ENCODE results near the gene TMEM126A. TPM values are rescaled to one million over a fixed set of nuclear protein-coding genes. Genes with fewer than 3 reads are reported as not detected.
A peak's percentile ranks its signal among the peaks of the same experiment; 100 is the strongest.

TMEM126A gene
- total and polyA plus RNA-seq, 2 experiments from 2014 or later = 48.0 to 58.0 TPM

GRCh38 chr11:85620256-85620655, 27.5 kb upstream of the TMEM126A start:
- Histone ChIP-seq H4K20me1 (ENCODE audit: insufficient read depth, poor library complexity, severe bottlenecking) (no peaks in the 10 kb centered on the region), H3K36me3 (replicated peaks; ENCODE audit: insufficient read depth, low read depth) (no peaks in the 10 kb centered on the region), H3K27me3 (no peaks in the 10 kb centered on the region), H3K4me2 (no peak overlapping the region), H3K9me3 (ENCODE audit: low read depth) (no peaks in the 10 kb centered on the region), H3K4me3 (no peak overlapping the region), H3K4me1 (ENCODE audit: insufficient read depth) (no peaks in the 10 kb centered on the region), H3K79me2 (no peaks in the 10 kb centered on the region), H3K9me2 (replicated peaks; ENCODE audit: insufficient read depth) (no peaks in the 10 kb centered on the region), H3K27ac (no peak overlapping the region), H2AFZ (no peak overlapping the region)
- no peak for DNase-seq (ENCODE audit: low spot score)
- WGBS (ENCODE audit: low lambda C conversion rate, missing lambda C conversion rate) = 91% methylated on average over 3 of the region's 3 CpGs
- TF ChIP-seq CTCF (IDR thresholded peaks at IDR 0.05; ENCODE audit: poor library complexity) (no peak), EZH2phosphoT487 (IDR thresholded peaks at IDR 0.05; ENCODE audit: low read depth, severe bottlenecking, unreplicated experiment) (no peak), EZH2 (IDR thresholded peaks at IDR 0.05; ENCODE audit: borderline replicate concordance) (no peak)

- Histone ChIP-seq H3K36me3 (replicated peaks; ENCODE audit: insufficient read depth, low read depth) (no peaks in the 10 kb centered on the region), H3K9me3 (ENCODE audit: low read depth) (no peaks in the 10 kb centered on the region), H3K4me3 (peak overlapping the region; percentile 66), H4K20me1 (ENCODE audit: insufficient read depth, poor library complexity, severe bottlenecking) (no peaks in the 10 kb centered on the region), H3K27me3 (no peaks in the 10 kb centered on the region), H3K4me2 (peak overlapping the region; percentile 95), H3K9me2 (replicated peaks; ENCODE audit: insufficient read depth) (no peaks in the 10 kb centered on the region), H3K27ac (no peak overlapping the region), H2AFZ (peak overlapping the region; percentile 99), H3K4me1 (ENCODE audit: insufficient read depth) (peaks cover 6% of the 10 kb centered on the region), H3K79me2 (peaks cover 27% of the 10 kb centered on the region)
- WGBS (ENCODE audit: low lambda C conversion rate, missing lambda C conversion rate) = 69% methylated on average over 2 of the region's 2 CpGs
- DNase-seq (ENCODE audit: low spot score) = peak; percentile 10
- TF ChIP-seq EZH2phosphoT487 (IDR thresholded peaks at IDR 0.05; ENCODE audit: low read depth, severe bottlenecking, unreplicated experiment) (no peak), EZH2 (IDR thresholded peaks at IDR 0.05; ENCODE audit: borderline replicate concordance) (no peak), CTCF (IDR thresholded peaks at IDR 0.05; ENCODE audit: poor library complexity) (no peak)
Observed at GRCh38 chr11:85626496-85626895, 21.3 kb upstream of the TMEM126A start.

- H3K4me2 ChIP-seq = peak within 1 kb of the TSS; percentile 95
- peak within 1 kb of the TSS; percentile 70 for H3K27ac ChIP-seq
- peak within 1 kb of the TSS; percentile 99 for H2AFZ ChIP-seq
- no peaks in the 10 kb centered on the region for H4K20me1 ChIP-seq (ENCODE audit: insufficient read depth, poor library complexity, severe bottlenecking)
- no peaks in the 10 kb centered on the region for H3K9me2 ChIP-seq (replicated peaks; ENCODE audit: insufficient read depth)
- peaks cover 6% of the 10 kb centered on the region for H3K4me1 ChIP-seq (ENCODE audit: insufficient read depth)
- peak; percentile 19 for DNase-seq (ENCODE audit: low spot score)
- TF ChIP-seq CTCF (IDR thresholded peaks at IDR 0.05; ENCODE audit: poor library complexity) (no peak), EZH2 (IDR thresholded peaks at IDR 0.05; ENCODE audit: borderline replicate concordance) (no peak), EZH2phosphoT487 (IDR thresholded peaks at IDR 0.05; ENCODE audit: low read depth, severe bottlenecking, unreplicated experiment) (no peak)
- H3K36me3 ChIP-seq (replicated peaks; ENCODE audit: insufficient read depth, low read depth) = no peaks in the 10 kb centered on the region
- peak within 1 kb of the TSS; percentile 66 for H3K4me3 ChIP-seq
- no peaks in the 10 kb centered on the region for H3K9me3 ChIP-seq (ENCODE audit: low read depth)
- 2% methylated on average over 23 of the region's 23 CpGs for WGBS (ENCODE audit: low lambda C conversion rate, missing lambda C conversion rate)
- H3K27me3 ChIP-seq = no peaks in the 10 kb centered on the region
- H3K79me2 ChIP-seq = peaks cover 37% of the 10 kb centered on the region
Observed at GRCh38 chr11:85627332-85627997, 20.3 kb upstream of the TMEM126A start, which contains the start of gene DLG2. DLG2 (minus strand) TSS chr11:85627344.

Data from hepatocyte (in vitro differentiated cells).